GM21515 (cell line): ENCODE data around the gene RAB14.
A peak's percentile ranks its signal among the peaks of the same experiment; 100 is the strongest.

Source experiments
- ATAC-seq: cut with Tn5 transposase; IDR thresholded peaks from one replicate; pipeline ENCODE4 v1.9.1; 2021; ENCODE audit not compliant: unreplicated experiment

RAB14 gene

GRCh38 chr9:121220996-121221663 is 19.5 kb upstream of the RAB14 start:
- ATAC-seq: no peak

GRCh38 chr9:121219530-121219929 is 17.9 kb upstream of the RAB14 start:
- ATAC-seq: no peak

GRCh38 chr9:121218357-121219027 is 16.8 kb upstream of the RAB14 start:
- no peak for ATAC-seq

GRCh38 chr9:121217609-121218292 is 16.1 kb upstream of the RAB14 start:
- ATAC-seq: peak; percentile 58

- no peak for ATAC-seq
Observed at GRCh38 chr9:121216271-121216805, 14.7 kb upstream of the RAB14 start.

- no peak for ATAC-seq
Observed at GRCh38 chr9:121214005-121214404, 12.3 kb upstream of the RAB14 start.

- no peak for ATAC-seq
Observed at GRCh38 chr9:121213136-121213806, 11.6 kb upstream of the RAB14 start.

GRCh38 chr9:121210536-121210935 is 8.9 kb upstream of the RAB14 start:
- ATAC-seq: no peak

DNA sequence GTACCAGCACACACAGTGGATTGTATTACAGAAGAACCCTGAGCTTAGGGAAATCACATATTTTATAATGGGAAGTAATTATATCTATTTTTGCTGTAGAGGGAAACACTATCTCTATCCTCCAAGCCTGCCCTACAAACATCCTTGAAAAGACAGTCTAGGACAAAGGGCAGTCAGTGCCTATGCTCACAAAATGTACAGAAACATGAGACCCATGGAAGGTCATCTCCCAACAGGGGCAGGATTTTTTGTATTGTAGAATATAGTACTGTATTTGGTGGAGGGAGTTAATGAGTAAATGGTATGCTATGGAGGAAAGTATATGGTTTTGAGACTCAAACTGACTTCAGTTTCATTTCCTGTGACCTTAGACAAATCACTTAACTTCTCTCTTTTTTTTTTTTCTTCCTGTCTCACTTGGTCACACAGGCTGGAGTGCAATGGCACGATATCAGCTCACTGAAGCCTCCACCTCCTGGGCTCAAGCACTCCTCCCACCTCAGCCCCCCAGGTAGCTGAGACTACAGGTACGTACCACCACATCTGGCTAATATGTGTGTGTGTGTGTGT is 5.8 kb upstream of the RAB14 start:
- peak; percentile 76 for ATAC-seq

- peak; percentile 27 for ATAC-seq
Observed at GRCh38 chr9:121206516-121207370, 5.1 kb upstream of the RAB14 start.

GRCh38 chr9:121204611-121205010 is 2.9 kb upstream of the RAB14 start:
- no peak for ATAC-seq

- no peak for ATAC-seq
Observed at GRCh38 chr9:121204121-121204520, 2.5 kb upstream of the RAB14 start.

GRCh38 chr9:121201045-121201737 is 478 bp downstream of the RAB14 start:
- ATAC-seq: peak; percentile 35

GRCh38 chr9:121200356-121200755 is 1.3 kb downstream of the RAB14 start:
- no peak for ATAC-seq

DNA sequence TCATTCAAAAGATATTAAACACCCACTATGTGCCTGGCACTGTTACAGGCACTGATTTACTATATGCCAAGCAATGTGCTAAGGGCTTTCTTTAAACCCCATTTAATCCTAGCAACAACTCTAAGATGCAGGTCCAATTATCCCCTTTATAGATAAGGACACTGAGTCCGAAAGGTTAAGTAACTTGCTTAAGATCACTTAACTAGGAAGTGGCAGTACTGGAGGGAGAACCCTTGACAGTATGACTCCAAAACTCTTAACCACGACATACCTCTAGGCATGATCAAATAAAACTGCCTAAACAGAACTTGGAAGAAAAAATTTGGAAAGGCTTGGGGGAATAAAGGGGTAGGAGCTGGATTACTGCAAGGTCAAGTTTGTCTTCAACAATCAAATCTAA is 1.7 kb downstream of the RAB14 start:
- no peak for ATAC-seq

DNA sequence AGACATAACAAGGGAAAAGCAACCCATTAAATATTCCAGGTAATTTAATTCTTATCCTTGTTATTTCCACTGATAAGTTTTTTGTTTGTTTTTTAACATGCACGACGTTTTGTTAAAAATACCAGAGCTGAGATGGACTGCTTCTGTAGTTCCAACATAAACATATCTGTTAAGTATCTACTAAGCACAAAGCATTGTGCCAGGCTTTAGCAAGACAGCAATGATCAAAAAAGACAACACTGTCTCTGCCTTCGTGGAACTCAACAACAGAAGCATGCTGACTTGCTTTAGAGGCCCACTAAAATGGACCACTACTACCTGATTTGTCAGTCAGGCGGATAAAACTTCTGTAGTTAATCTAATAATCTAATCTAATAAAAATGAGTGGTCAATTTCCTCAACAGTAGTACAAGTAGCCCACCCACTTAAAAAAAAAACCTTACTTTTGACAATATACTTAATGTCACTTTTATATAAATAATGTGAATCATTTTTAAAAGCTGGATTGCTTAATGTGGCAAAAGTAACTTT is 3.1 kb downstream of the RAB14 start:
- no peak for ATAC-seq

- no peak for ATAC-seq
Observed at GRCh38 chr9:121197132-121197531, 4.5 kb downstream of the RAB14 start.

GRCh38 chr9:121196389-121196788 is 5.3 kb downstream of the RAB14 start:
- ATAC-seq: no peak

DNA sequence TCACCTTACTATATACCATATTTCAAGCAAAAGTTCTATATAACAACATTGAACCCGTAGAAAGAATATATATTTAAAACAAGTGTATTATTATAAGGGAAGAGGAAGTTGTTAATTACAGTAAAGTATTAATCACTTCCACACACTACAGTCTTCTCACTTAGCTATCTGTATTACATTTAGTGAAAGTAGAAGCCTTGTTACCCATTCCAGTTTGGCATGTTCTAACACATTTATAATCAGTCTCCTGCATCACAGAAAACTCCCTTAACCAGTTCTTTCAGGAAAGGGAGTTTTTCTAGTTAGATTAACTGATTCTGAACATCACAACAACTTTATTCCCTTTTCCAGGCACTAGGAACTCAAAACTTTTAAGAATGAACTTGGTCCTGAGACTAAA is 6.9 kb downstream of the RAB14 start:
- ATAC-seq: no peak
